HG03558 (cell line): ENCODE results near the gene EMC8.
A peak's percentile ranks its signal among the peaks of the same experiment; 100 is the strongest.
"Not testable (repeated sequence)": the region's sequence is repeated elsewhere in the genome, so short reads cannot be mapped to it uniquely, and the experiment has no call there.

Experiments
- ATAC-seq: cut with Tn5 transposase; IDR thresholded peaks from one replicate; pipeline ENCODE4 v1.9.1; 2021; ENCODE audit warnings: moderate number of reproducible peaks; ENCODE audit not compliant: unreplicated experiment; ENCODE audit errors: extremely low read depth

Gene EMC8

DNA sequence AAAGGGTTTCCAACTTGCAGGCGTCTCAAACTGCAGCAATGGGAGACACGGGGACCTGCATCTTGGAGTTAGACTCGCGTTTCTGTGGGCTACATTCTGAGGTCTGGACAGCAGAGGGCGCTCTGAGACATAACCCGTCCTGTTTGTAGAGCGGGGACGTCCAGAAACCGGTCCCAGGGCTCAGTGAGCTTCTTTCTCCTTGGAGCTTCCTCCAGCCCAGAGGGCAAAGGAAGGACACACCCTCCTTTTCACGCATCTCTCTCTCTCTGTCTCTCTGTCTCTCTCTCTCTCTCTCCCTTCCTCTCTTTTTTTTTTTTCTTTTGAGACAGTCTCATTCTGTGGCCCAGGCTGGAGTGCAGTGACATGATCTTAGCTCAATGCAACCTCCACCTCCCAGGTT lies 19.9 kb upstream of the EMC8 start:
- ATAC-seq = no peak

DNA sequence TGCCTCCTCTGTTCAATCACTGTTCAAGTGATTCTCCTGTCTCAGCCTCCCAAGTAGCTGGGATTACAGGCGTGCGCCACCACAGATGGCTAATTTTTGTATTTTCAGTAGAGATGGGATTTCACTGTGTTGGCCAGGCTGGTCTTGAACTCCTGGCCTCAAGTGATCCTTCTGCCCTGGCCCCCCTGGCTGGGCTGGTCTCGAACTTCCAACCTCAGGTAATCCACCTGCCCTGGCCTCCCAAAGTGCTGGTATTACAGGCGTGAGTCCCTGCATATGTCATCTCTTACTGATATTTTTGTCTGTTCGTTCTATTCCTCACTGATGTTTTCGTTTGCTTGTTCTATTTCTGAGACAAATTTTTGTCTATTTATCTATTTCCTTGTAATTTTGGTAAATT lies 17.9 kb upstream of the EMC8 start:
- ATAC-seq = not testable (repeated sequence)

DNA sequence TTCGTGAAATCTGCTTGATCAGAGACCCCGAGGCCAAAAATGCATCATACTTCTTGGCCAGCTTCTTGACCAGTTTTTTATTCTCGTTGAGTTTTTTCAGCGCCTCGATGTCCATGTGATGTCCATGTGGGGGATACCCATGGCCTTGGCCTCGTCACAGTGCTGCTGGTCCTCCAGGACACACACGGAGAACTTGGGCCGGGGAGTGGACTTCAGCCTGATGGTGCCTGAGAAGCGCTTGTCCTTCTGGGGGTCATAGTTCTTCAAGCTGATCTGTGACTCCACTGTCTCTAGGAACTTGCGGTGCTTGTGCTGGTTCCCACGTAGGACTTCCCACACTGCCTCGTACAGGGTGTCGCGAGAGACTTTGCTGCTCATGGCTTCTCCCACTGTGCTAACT lies 16.8 kb upstream of the EMC8 start:
- ATAC-seq = no peak

DNA sequence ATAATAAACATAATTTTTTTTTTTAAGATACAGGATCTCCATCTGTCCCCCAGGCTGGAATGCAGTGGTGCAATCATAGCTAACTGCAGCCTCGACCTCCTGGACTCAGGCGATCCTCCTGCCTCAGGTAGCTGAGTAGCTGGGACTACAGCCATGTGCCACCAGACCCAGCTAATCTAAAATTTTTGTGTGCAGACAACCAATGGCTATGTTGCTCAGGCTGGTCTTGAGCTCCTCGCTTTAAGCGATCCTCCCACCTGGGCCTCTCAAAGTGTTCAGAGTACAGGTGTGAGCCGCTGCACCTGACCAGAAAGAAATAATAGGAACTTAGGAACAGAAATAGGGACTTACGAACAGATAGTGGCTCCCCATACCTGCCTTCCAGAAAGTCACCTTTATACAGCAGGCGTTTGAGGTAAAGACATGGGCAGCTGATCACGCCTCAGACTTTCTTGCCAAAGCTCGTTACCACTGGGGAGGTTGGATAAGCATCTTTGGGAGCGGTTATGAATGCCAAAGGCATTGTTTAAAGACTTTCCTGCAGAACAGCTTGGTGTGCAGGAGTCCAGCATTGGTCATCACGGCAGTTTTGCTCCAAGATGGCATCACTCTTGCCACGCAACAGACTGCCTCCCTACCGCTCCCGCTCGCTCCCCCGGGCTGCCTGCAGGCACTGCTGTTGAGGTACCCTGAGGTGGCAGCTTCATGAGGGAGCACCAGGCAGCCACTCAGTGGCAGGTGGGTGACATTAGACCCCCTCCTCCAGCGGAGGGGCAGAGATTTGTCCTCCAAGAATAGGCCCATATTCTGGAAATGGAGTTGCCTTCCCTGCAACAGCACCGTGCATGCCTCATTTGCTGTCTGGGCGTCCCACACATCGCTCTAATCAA lies 13.7 kb upstream of the EMC8 start:
- ATAC-seq = no peak

DNA sequence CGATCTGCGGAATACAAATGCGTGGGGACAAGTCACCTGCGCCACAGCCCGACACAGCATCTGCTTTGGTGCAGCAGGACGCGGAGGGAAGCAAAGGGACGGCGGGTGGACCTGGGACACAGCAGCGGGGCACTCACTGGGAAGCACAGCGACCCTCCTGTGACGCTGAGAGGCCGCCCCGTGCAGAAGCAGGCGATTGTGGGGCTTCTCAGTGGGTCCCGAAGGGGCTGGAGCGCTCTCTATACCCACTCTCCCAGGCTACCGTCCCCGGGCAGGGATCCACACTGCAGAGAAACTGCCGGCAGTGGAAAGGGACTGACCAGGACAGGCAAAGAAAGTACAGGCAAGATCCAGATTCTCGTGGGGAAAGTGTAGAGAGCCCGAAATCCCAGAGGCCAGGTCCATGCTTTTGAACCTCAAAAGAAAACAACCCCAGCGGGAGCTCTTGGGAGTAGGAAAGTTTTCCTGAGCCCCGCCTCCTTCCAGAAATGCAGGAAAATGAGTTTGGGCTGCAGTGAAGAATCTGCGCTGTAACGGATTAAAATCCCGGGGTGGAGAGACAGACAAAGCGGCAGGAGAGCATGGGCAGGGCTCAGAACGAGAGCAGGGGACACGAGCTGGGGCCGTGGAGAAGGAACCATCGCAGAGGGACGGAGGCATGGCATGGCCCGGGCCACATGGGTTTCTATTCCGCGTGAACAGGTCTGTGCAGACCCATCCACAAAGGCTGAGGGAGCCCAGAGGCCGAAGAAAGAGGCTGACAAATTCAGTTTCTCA lies 12.9 kb upstream of the EMC8 start:
- no peak for ATAC-seq

DNA sequence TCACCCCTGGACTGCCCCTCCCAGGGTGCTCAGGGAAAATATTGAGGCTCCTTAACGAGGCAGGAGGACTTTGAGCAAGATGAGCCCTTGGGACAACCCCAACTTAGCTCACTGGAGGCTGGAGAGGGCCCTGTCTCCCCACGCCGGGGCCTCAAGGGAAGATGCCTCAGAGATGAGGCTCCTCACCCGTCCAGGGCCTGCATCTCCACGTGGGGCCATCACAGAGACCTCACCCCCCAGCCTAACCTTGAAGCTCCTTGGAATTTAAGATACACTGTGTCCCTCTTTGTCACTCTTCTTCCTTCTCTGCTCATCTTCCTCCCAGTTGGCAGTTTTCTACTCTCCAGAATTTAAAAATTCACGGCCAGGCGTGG lies 11.4 kb upstream of the EMC8 start:
- ATAC-seq = no peak

DNA sequence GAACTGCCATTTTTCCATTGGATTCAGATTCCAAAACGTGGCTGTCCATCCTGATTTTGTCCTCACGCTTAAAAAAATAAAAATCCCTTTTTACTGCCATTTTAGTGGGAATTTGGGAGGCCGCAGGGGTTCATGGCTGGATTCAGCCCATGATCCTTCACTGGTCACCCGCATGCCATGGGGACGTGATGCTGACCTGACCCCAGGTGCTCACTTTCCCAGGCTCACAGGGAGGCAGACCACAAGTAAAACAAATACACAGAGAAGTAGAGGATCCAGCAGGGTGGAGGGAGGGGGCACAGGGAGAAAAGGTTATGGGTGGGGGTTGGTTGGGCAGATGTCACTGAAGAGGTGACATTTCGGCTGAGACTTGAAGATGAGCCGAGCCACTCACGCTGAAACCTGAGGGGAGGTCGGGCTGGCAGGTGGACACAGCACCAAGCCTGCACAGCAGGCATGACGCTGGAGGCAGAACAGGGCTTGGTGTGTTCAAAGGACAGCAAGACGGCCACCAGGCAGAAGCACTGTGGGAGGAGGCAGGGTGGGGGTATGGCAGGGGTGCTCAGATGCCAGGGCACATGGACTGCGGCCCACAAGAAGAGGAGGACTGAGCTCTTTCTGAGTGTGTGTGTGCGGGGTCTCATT lies 10.9 kb upstream of the EMC8 start:
- no peak for ATAC-seq

DNA sequence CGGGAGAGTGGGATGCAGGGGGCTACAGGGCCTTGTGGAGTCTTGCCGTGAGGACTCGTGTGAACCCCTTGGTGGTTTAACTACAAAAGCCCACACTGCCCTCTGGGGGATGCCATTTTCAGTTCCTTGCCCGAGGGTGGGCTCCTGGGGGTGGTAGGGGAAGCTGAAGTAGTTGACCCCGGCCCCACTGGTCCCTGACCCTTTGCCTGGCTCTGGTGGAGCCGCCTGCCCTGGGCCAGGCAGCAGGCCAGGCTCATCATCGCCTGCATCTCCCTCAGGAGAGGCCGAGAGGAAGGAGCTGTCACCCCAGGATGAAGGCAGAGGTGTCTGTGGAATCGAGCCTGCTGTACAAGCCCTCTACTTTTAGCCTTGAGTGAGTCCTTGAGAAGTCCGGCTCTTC lies 10.3 kb upstream of the EMC8 start:
- no peak for ATAC-seq

DNA sequence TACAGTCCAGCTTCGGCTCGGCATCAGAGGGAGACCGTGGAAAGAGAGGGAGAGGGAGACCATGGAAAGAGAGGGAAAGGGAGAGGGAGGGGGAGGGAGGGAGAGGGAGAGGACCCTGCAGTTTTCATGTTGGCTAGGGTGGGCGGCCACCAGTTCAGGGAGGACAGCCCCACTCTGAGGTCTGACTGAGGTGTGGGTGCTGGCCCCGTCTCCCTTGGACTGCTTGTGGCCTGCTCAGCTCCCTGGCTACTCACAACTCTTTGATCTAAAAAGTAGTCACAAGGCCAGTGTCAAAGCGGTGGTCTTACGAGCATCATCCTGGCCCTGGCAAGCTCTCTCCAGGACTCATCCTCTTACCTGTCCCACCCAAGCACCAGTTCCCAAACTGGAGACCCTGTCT lies 9.6 kb upstream of the EMC8 start:
- no peak for ATAC-seq

DNA sequence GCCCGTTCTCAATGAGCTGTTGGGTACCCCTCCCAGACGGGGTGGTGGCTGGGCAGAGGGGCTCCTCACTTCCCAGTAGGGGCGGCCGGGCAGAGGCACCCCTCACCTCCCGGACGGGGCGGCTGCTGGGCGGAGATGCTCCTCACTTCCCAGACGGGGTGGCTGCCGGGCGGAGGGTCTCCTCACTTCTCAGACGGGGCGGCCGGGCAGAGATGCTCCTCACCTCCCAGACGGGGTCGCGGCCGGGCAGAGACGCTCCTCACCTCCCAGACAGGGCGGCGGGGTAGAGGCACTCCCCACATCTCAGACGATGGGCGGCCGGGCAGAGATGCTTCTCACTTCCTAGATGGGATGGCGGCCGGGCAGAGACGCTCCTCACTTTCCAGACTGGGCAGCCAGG lies 8.8 kb upstream of the EMC8 start:
- not testable (repeated sequence) for ATAC-seq

DNA sequence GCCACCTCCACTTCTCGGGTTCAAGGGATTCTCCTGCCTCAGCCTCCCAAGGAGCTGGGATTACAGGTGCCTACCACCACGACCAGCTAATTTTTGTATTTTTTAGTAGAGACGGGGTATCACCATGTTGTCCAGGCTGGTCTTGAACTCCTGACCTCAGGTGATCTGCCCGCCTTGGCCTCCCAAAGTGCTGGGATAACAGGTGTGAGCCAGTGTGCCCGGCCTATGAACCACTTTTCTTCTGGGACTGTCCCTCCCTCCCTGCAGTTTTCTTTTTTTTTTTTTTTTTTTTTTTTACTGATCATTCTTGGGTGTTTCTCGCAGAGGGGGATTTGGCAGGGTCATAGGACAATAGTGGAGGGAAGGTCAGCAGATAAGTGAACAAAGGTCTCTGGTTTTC lies 8.0 kb upstream of the EMC8 start:
- ATAC-seq = not testable (repeated sequence)

DNA sequence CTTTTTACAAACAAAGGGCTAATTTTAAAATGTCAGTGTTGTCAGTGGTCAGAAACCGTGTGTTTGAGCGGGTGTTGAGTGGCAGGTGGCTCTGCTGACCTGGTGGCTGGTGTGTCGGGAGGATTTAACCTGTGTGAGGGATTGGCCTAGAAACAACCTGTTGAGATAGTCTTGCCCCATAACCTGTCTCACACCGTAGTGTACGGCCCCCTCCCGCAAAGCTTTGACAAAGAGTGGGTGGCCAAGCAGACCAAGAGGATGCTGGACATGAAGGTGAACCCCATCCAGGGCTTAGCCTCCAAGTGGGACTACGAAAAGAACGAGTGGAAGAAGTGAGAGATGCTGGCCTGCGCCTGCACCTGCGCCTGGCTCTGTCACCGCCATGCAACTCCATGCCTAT lies 7.2 kb upstream of the EMC8 start:
- ATAC-seq = no peak

DNA sequence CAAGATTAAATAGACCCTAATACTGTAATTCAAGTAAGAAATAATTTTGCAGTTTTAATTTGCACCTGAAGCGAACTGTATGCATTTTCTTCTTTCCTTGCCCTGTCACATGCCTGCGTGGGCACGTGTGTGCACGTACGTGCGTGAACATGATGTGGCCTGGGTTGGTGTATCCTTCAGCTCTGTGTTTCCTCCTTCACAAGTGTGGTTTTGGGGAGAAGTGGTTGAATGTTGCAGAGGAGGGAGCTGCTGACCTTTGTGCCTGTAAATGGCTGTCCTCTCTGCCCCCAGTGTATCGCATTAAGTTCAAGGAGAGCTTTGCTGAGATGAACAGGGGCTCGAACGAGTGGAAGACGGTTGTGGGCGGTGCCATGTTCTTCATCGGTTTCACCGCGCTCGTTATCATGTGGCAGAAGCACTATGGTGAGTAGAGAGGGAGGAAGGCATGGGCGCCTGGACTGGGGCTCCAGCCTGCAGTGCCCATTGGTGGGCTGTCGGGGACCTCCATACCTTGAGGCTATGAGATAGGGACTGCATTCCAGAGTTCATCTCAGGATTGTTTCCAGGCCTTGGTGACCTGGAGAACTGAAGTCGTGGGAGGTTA lies 6.2 kb upstream of the EMC8 start:
- no peak for ATAC-seq

DNA sequence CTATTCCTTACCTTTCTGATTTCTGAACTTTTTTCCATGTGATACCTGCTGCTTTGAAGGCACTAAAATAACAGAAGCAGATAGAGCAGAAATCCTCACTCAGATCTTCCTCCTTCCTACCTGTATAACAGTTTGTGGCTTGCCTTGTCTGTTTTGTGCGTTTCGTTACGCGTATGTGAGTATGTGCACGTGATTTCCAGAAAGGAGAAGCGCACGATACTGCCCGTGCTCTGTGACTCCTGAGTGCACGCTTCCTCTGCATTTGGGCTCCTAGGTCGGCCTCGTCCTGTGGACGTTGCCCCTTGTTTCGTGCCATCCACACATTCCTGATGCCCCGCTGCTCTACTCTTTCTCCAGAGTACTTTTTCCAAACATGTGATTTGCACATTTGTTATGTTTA lies 4.2 kb upstream of the EMC8 start:
- no peak for ATAC-seq

DNA sequence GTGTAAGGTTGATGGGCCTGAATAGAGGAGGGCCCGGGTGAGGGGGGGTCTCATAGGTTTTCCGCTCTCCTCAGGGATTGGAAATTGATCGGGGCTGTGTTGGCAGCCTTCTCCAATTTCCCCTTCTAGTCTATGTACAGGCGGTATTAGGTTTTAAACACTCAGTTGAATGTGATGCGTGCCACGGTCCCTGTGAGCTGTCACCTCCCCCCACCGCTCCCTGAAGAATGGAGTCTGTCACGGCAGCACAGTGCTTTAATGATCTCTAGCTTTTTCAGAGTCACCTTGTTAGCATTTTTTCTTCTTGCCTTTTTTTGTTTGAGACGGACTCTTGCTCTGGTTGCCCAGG lies 951 bp upstream of the EMC8 start:
- ATAC-seq = no peak

DNA sequence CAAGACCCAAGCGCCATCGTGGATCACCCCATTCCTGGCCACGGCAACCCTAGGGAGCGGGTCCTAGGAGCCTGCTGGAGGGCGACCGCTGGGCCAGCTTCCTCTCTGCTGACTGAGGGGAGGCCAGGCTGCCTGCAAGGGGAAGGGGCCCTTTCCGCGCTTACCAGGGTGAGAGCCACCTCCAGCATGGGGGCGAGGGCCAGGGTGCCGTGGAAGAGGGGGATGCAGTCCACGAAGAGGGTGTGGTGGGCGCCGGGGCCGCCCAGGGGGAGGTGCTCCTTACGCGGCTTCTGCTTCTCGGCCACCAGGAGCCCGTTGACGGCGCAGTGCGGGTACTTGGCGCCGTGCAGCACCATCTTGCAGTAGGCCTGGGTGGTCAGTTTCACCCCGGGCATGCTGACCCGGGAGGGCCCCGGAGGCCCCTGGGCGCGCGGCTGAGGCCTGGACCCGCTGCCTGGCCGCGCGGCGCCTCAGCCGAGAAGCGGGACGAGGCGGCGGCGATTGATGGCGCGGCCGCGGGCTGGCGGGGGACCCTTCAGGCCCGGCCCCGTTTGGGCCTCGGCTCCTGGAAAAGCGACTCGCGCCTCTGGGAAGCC lies 345 bp downstream of the EMC8 start:
- peak; percentile 16 for ATAC-seq

DNA sequence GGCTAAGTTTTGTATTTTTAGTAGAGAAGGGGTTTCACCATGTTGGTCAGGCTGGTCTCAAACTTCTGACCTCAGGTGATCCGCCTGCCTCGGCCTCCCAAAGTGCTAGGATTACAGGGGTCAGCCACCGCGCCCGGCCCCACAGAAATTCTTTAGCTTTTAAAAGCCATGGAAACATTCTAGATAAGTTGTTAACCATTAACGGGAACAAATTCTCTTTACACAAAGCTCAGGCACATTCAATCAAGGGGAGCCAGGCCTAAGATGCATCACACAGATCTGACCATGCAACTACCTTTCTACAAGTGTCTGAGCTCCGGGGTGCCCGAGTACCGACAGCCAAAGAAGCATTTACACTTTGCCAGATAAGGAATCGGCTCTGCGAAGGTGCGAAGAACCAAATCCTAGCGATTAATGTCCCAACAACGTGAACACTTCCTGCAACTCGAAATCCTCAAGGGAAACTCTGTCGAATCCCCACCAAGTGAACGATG lies 1.0 kb downstream of the EMC8 start:
- no peak for ATAC-seq

DNA sequence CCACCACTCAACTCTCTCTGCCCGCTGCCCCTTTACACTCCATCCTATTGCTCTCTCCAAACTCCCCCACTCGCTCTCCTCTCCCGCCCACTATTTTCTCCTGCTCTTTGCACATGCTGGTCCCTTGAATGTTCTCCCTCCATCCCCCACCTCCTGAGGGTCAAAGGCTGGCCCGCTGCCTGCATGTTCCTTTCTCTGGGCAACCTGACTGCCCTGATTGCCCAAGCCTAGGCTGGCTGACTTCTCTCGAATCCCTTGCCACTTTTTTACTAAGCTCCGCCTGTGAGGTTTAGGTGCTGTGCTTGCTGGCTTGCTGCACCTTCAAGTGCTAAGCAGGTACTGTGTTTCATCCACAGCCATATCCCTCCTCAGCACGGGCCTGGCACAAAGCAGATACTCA lies 2.7 kb downstream of the EMC8 start:
- ATAC-seq = no peak

DNA sequence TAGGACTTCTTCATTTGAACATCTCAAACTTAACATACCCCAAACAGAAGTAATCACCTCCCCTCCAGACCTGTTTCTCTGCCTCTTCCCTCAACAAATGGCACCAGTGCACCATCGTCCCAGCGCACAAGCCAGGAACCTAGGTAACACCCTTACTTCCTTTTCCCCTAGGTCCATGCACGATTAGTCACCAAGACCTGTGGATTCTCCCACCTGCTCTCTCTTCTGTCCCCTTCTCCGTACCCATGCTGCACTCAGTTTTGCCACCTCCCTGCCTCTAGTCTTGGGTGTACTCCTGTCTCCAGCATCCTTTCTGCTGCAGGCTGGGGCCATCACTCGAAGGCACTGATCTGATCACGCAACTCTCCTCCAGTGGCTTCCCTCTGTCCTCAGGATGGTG lies 3.2 kb downstream of the EMC8 start:
- ATAC-seq = no peak

DNA sequence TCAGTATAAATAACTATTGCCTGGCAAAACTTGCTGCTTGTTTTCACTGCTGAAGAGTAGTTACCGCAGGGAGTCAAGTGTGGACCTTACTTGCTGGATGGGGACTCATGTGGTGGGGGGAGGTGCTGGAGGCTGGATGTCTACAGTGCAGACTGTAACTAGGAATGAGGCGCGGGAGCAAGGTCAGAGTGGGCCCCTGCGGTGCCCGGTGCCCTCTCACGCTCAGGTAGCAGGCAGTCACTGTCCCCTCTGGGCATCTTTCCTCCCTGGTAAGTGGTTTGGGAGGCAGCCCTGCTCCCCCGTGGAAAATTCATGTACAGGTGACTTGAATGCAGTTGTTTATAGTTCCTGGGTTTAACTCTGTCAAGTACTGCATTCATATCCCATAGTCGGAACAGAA lies 4.6 kb downstream of the EMC8 start:
- ATAC-seq = no peak
